GM03348 (cell line): ENCODE data around the gene CELF1.
"Not testable (repeated sequence)": the region's sequence is repeated elsewhere in the genome, so short reads cannot be mapped to it uniquely, and the experiment has no call there.

Experiments used
- DNase-seq: peaks from one replicate; pipeline ENCODE4 v3.0.0; 2012; ENCODE audit warnings: low spot score

CELF1 gene

DNA sequence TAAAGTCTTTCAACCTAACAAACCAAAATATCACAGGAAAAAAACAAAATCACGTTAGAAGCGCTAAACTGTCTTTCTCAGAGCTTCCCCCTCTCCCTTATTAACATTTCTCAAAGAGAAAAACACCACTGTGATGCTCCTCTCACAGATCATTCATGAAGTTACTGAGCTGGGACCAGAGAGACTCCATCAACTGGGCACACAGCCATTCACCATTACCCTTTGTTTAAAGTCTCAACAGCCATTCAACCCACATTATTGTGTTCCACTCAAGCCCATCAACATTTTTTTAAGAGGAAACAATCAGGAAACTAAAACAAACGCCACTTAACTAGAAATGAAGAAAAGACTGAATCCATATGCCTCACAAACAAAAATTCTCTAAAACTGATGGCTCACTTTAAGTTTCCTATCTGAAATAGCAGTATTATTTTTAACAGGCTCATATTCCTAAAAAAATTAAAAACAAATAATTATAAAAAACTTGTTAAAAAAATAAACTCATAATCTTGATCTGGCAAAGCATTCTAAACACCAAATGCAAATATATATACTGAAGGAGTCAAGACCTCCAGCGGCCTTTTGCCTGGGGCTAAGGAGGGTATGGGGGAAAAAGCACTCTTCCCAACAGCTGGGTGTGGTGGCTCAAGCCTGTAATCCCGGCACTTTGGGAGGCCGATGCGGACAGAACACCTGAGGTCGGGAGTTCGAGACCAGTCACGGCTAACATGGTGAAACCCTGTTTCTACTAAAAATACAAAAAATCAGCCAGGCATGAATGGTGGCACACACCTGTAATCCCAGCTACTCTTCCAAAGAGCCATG is 14.0 kb downstream of the CELF1 start:
- no peak for DNase-seq

DNA sequence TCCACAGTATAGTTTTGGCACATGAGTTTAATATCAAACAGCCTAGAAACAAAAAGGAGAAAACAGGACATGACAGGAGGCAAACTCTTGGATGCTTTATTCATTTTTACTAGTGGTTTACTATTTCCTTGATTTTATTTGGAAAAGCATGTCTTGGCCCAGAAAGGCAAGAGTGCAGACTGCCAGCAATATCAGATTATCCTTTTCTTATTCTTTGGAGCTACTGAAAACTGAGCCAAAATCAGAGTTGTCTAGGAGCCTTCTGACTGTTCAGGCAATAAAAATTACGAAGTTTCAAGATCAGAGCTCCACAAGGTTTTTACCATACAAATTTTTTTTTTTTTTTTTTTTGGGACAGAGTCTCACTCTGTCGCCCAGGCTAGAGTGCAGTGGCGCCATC is 16.0 kb downstream of the CELF1 start:
- DNase-seq: no peak

DNA sequence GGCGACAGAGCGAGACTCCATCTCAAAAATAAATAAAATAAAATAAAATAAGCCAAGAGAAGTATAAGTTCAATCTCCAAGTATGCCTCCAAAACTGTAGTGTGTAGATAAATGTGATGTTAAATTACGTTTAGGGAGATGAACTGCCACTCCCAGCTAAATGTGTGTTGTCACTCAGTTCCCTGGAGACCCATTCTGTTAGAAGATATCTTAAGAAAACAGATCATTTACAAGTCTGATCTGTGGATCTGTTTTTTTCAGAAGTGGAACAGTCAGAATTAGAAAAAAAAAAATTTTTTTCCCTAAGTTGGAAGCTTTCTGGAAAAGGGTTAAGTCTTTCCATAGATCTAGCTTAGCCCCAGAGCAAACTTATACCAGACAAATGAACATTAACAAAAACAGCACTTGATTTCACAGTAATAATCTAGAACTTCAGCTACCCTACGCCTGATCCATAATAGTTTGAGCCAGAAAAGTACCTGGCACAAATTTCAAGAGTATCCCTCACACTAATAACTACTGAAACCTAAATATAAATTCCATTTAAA is 18.2 kb downstream of the CELF1 start:
- DNase-seq: no peak

DNA sequence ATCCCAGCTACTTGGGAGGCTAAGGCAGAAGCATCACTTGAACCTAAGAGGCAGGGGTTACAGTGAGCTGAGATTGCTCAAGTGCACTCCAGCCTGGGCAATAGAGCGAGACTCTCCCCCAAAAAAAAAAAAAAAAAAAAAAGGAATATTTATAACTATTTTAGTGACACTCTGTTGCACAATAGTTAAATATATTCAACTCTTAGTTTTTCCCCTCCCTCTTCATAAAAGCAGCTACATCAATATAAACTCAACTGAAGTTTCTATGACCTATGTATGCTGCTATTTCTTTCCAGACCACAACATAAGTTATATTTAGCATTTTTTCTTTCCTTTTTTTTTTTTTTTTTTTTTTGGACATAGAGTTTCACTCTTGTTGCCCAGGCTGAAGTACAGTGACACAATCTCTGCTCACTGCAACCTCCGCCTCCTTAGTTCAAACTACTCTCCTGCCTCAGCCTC is 19.2 kb downstream of the CELF1 start:
- peak; percentile 56 for DNase-seq

DNA sequence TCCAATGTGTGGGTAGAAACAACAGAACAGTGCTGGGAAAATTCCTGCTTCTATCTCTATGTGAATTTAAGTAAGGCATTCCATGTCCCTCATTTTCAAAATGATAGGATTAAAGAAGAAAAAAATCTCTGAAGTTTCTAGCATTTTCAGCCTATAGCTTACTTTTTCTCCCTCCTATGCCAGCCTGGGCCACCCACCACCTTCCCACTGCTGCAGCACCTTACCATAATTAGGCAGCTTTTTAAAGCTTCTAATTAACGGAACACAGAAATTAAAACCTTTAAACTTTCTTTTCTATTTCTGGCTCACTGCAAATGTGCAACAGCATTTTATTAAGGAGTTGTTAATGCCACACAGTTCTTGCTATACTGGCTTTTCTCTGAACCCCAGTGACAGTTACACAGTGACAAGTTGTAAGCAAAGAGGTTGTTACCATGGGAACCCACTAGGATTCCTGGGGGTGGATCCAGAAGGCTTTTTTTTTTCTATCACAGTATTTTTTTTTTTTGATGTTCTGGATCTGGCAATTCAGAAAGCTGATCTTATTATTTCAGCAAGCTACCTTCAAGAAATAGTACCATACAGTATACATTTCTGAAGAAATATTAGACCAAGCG is 20.2 kb downstream of the CELF1 start:
- DNase-seq: no peak

DNA sequence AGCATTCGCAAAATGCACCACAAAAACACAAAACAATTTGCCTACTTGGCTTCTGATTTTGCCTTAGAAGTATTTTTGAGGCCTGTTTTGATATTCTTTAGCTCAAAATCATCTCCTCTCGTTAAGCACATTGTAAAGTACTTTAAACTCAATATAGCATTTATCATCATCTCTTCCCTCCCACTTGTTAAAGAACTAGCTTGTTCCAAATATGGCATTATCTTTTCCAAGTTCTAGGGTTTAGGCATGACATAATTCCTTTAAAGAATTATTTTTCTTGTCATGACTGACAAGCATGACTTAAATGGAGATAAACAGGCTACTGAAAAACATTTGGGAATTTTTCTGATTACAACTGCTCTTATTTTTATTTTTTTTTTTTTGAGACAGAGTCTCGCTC is 21.3 kb downstream of the CELF1 start:
- no peak for DNase-seq

DNA sequence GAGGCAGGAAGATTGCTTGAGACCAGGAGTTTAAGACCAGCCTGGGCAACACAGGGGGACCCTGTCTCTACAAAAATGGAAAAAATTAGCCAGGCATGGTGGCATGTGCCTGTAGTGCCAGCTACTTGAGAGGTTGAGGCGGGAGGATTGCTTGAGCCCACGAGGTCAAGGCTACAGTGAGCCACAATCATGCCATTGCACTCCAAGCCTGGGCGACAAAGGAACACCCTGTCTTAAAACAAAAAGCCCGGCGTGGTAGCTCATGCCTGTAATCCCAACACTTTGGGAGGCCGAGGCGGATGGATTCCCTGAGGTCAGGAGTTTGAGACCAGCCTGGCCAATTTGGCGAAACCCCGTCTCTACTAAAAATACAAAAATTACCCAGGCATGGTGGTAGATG is 22.2 kb downstream of the CELF1 start:
- not testable (repeated sequence) for DNase-seq

DNA sequence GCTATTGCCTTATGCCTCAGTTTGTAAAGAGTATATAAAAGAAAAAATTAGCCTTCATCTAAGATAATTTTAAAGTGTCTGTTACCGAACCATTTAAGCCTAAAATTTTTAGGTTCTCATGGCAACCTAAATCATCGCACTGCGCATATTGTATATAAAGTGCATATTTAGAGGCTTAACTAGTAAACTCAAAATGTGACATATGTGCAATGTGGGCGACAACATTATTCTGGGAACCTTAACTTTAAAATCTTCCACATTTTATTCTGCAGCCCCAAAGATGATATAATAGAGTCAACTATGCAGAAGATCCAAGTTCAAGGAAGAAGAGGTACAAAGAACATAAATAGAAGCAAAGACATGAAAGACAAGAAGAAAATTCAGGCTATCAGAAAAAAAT is 23.0 kb downstream of the CELF1 start:
- DNase-seq: no peak

DNA sequence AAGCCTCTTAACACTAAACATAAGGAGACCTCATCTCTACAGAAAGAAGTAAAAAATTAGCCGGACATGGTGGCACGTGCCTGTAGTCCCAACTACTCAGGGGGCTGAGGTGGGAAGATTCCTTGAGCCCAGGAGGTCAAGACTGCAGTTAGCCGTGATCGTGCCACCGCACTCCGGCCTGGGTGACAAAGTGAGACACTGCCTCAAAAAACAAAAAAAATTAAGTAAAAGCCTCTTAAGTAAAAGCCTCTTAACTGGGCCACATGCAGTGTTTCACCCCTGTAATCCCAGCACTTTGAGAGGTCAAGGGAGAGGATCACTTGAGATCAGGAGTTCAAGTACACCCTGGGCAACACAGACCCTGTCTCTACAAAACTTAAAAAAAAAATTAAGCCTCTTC is 25.7 kb downstream of the CELF1 start:
- no peak for DNase-seq

DNA sequence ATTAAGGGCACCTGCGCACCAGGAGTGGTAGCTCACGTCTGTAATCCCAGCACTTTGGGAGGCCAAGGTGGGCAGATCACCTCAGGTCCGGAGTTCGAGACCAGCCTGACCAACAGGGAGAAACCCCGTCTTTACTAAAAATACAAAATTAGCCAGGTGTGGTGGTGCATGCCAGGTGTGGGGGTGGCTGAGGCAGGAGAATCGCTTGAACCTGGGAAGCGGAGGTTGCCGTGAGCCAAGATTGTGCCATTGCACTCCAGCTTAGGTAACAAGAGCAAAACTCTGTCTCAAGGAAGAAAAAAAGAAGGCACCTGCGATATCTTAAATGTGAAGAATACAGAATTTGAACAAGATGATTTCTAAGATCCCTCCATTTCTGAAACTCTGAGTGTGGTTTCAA is 26.9 kb downstream of the CELF1 start:
- not testable (repeated sequence) for DNase-seq

DNA sequence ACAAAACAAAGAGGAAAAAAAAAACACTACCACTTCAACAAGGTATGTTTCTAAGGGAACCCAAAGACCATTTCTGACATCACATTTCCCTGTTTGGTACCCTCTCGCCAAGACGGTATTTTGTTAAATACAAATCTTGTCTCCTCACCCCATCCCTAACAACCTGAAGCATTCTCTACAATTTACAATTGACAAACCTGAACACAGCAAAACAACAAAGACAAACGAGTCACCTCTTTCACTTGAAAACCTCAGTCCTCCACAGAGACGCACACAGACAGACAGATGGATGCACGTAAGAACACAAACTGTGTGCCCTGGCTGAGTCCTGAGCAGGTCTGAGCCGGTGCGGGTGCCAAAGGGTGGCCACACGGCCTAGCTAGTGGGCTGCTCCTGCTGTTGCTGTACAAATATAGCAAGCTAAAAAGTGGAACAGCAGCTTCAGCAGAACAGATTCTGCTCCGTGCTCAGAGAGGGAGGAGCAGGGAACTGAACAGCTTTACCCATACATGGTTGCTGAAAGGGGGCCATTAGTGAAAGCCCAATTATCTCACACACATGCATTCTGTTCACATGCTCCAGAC is 28.5 kb downstream of the CELF1 start:
- no peak for DNase-seq

DNA sequence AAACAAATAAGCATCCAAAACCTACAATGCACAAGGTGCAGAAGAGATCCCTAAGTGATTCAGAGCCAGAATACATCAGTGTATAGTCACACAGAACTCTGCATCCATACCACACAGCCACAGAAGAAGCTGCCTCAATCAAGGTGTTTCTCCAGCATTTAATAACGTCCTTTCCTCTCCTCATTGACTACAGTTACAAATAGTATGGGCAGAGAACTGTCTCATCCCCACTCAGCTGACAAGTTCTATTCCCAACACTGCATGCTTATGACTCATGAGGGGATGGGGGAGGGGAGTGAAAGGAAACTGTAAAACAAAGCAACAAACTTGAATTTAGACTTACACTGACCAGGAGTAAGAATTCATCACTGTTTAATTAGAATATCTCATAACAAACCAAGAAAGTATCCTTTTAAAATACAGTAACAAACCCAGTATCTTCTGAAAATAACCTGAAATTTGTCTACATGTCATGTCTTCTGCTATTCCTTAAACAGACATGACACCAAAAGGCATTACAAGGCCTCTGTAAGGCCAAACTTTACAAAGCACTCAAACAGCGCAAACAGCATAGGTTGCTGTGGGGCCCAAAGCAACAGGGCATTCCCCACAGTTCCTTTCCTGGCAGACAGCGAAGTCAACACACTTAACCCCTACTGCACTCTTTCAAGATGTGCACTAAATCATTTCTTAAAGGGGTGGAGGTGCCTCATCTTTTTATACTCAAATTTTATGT is 29.3 kb downstream of the CELF1 start:
- peak; percentile 80 for DNase-seq

DNA sequence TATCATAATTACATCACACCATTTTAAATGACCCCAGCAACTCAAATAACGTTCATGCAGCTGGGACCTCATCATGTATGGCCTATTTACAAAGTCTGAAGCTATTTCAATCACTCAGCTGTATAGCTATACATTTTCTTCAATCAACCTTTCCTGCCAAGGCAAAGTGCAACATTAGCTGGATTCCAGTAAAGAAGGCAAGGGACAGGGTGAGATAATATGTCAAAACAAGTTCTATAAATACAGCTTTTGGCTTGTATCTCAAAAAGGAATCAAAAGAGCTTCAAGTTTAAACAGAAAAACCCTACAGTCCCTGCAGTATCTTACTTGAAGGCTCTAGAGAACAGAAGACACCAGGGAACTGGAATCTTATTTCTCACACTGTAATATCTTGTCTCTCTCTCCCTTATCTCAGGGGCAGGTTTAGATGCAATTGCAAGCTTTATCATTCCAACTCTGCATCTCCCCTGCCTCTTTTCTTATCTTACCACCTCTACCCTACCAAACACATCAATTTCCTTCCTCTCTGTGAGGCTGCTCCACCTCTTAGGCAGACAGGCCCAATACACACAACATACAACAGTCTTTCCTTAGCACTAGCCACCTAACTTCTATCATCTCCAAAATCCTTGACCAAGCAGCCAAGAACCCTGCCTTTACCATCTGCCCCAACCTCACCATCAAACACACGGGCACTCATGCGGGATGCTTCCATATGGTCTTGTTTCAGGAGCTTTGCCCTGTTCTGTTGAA is 34.5 kb downstream of the CELF1 start:
- no peak for DNase-seq

DNA sequence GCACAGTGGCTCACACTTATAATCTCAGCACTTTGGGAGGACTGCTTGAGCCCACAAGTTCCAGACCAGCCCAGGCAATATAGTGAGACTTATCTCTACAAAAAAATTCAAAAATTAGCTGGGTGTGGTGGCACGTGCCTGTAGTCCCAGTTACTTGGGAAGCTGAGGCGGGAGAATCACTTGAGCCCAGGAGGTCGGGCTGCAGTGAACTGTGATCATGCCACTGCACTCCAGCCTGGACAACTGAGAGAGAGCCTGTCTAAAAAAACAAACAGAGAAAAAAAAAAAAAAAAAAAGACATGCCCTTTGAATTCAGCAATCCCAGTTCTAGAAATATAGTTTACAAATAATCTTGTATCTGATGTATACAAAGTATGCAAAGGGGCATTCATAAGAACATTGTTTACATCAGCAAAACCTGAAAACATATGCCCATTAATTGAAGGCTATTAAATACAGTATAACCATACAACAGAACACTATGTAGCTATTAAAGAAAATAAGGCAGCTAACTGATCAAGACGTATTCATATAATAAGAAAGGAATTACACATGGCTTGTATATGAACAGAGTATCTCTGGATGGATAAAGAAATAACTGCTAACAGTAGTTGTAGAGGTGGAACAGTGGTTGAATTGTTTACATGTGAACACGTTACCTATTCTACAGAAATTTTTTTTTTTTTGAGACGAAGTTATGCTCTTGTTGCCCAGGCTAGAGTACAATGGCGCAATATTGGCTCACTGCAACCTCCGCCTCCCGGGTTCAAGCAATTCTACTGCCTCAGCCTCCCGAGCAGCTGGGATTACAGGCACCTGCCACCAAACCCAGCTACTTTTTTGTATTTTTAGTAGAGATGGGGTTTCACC is 35.7 kb downstream of the CELF1 start:
- DNase-seq: no peak

DNA sequence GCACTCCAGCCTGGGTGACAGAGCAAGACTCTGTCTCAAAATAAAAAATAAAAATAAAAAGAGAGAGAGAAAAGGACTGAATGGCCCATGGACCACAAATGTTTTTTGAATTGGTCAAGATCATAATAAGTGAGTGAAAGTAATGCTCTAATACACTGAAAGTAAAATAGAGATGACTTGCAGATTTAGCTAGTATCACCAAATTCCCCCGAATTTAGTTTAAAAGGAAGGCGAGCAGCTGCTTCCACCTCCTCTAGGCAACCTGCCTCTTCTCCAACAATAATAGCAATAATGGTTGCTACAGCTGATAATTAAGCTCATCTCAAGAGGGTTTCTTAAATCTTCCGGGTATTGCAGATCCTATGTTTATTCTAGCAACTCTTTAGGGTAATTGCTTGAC is 36.8 kb downstream of the CELF1 start:
- DNase-seq: no peak

DNA sequence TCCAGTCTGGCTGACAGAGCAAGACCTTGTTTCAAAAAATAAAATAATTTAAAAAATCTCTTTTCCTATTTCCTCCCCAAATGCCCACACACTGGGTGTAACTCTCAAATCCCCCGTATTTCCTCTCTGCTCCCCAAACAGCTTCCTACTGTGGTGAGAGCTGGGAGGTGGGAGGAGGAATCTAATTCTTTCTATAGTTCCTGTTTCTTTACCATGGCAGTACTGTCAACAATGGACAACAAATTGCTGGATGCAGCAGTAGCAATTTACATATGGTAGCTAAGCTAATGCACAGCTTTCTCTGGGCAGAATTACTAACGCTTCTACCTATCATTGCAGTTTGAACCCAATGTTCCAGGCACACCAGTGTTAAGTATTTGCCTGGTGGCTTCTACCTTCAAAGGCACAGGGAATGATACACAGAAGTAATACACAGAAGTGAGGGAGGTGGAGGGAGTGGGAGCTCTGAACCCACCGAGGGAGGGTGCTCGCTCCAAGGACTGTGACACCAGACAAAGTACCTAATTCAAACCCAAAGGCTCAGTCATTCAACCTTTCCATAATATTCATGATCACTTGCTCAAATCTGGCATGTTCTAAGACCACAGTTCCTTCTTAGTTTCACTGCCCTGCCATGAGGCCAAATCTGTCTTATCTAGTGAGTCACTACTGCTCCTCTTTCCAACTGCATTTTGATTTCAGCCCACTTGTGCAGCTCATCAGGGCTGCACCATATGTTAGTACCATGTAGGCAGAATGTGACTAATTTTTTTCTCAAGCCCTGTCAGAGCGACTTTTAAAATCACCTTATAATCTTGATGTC is 37.9 kb downstream of the CELF1 start:
- DNase-seq: peak; percentile 68

DNA sequence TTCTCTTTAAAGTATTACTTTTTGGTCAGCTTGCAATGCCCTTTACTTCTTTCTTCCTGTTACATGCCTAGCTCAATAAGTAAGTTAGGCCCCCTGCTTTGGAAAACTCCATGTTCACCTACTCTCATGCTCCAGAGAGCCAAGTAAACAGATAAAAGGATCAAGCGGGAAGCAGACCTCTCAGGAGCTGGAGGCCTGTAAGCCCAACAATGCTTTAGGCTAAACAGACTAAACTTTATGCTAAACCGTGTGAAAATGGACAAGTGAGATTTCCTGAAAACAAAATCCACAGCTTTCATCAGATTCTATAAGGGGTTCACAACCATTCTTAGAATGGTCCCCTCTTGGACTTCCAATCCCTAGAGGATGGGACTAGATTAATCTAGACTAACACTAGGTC is 40.2 kb downstream of the CELF1 start:
- no peak for DNase-seq

DNA sequence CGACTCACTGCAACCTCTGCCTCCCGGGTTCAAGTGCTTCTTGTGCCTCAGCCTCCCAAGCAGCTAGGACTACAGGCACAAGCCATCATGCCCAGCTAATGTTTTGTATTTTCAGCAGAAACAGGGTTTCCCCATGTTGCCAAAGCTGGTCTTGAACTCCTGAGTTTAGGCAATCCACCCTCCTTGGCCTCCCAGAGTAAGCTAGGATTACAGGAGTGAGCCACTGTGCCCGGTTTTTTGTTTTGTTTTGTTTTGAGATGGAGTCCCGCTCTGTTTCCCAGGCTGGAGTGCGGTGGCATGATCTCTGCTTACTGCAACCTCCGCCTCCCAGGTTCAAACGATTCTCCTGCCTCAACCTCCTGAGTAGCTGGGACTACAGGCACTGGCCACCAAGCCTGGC is 41.0 kb downstream of the CELF1 start:
- no peak for DNase-seq

DNA sequence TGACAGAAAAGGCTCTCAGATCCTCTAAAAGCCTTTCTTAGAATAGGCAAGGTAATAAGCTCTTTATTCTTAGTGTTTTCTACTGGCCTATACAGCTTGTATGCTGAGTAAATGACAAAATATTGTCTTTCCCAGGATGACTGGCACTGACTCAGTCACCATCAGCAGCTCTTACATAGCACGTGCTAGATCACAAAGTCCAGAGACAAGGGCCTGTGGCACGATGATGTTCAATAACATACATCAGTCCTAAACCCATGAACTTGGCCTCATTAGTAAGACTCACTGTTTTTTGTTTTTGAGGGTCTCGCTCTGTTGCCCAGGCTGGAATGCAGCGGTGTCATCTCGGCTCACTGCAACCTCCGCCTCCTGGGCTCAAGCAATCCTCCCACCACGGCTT is 42.7 kb downstream of the CELF1 start:
- DNase-seq: no peak

DNA sequence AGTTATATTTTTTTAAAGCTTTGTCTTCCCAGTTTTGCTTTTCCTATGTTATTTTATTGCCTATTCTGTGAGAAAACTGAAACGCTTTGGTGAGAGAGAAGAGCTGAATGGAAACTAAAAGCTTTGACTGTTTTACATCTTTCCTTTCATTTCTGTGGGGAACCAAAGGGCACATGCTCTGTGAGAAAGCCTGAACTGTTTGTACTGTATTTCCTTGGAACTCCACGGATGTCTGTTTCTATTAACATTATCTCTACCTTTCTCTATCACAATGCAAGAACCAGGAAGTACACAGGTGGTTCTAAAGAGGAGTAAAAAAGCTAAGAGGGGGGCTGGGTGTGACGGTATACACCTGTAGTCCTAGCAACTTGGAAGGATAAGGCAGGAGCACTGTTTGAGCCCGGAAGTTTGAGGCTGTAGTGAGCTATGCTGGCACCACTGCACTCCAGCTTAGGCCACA is 43.8 kb downstream of the CELF1 start:
- DNase-seq: no peak
